K562 (cell line): ENCODE data around the gene CNIH4. TPM values are rescaled to one million over a fixed set of nuclear protein-coding genes. Genes with fewer than 3 reads are reported as not detected.

Source experiments
- ARID3B ChIP-seq: fragments of 250-450 bp; sonication (Bioruptor Pico); IDR thresholded peaks from 2 replicates; pipeline ENCODE4 v1.4.0; 2020; ENCODE audit warnings: borderline replicate concordance
- CEBPZ ChIP-seq: fragments of 150-350 bp; IDR thresholded peaks from 2 replicates; pipeline ENCODE4 v1.6.1; 2014; ENCODE audit warnings: low read depth, mild to moderate bottlenecking, low read length, borderline replicate concordance
- CREB1 ChIP-seq, 2 experiments: sonication (generic) in 1 of 2; formaldehyde crosslinking in 1 of 2; IDR thresholded peaks; 2 replicates each; pipeline versions ENCODE4 v1.6.1 to v1.8.0; 2012 to 2022; ENCODE audit warnings: inconsistent platforms in 1 of 2, mild to moderate bottlenecking in 1 of 2, missing genetic modification reagents in 1 of 2, moderate library complexity in 1 of 2
- FOSL1 ChIP-seq: fragments of 200-800 bp; sonication (Bioruptor generic); conservative IDR thresholded peaks from 2 replicates; pipeline ENCODE4 v1.6.1; 2016; ENCODE audit warnings: missing genetic modification characterization, missing compliant biosample characterization
- FOXA3 ChIP-seq, 2 experiments: fragments of 450-650 bp in 1 of 2; sonication (generic) in 1 of 2; formaldehyde crosslinking; IDR thresholded peaks in 1 of 2; conservative IDR thresholded peaks in 1 of 2; 2 replicates each; pipeline versions ENCODE4 v1.4.0 to v1.8.0; 2020 to 2022; ENCODE audit warnings: mild to moderate bottlenecking in 2 of 2, missing genetic modification reagents in 1 of 2
- HES1 ChIP-seq: fragments of 450-650 bp; IDR thresholded peaks from 2 replicates; pipeline ENCODE4 v1.6.1; 2016; ENCODE audit warnings: low read depth, mild to moderate bottlenecking, moderate library complexity
- NCOA6 ChIP-seq: fragments of 450-650 bp; IDR thresholded peaks from 2 replicates; pipeline ENCODE4 v1.6.1; 2017; ENCODE audit warnings: mild to moderate bottlenecking
- NFIC ChIP-seq: fragments of 450-650 bp; IDR thresholded peaks from 2 replicates; pipeline ENCODE4 v1.6.1; 2017; ENCODE audit warnings: mild to moderate bottlenecking, inconsistent platforms
- POLR2B ChIP-seq: fragments of 450-650 bp; IDR thresholded peaks from 2 replicates; pipeline ENCODE4 v1.6.1; 2018; ENCODE audit warnings: low read depth; ENCODE audit not compliant: partially characterized antibody
- RBFOX2 ChIP-seq: fragments of 200-400 bp; formaldehyde crosslinking; IDR thresholded peaks from 2 replicates; pipeline ENCODE4 v1.6.1; 2017; ENCODE audit warnings: low read depth, mild to moderate bottlenecking, low read length, moderate library complexity
- RFX1 ChIP-seq: fragments of 450-650 bp; IDR thresholded peaks from 2 replicates; pipeline ENCODE4 v1.6.1; 2016; ENCODE audit warnings: mild to moderate bottlenecking, moderate library complexity
- SRF ChIP-seq, 2 experiments: fragments of 250-450, 450-650 bp in 1 of 2; sonication (Bioruptor Pico) in 1 of 2; sonication (generic) in 1 of 2; formaldehyde crosslinking; IDR thresholded peaks; 2 replicates each; pipeline versions ENCODE4 v1.5.0 to v1.5.1; 2020 to 2022; ENCODE audit warnings: mild to moderate bottlenecking in 1 of 2, missing genetic modification reagents in 1 of 2
- TAF9B ChIP-seq: fragments of 450-650 bp; IDR thresholded peaks from 2 replicates; pipeline ENCODE4 v1.6.1; 2018; ENCODE audit warnings: mild to moderate bottlenecking; ENCODE audit not compliant: partially characterized antibody
- USF2 ChIP-seq: sonication (generic); formaldehyde crosslinking; IDR thresholded peaks from 2 replicates; pipeline ENCODE4 v1.5.0; 2020; ENCODE audit warnings: missing genetic modification reagents
- ZNF444 ChIP-seq: fragments of 250-450 bp; sonication (Bioruptor Pico); IDR thresholded peaks from 2 replicates; pipeline ENCODE4 v1.4.0; 2020; ENCODE audit warnings: mild to moderate bottlenecking, moderate library complexity
- polyA plus RNA-seq, 8 experiments: library from polyadenylated mRNA; depleted of rRNA in 4 of 8; stranded (reverse) in 5 of 8; unstranded in 3 of 8; fragments of >200 nt; fragmentation: Nextera tagmentation in 2 of 8; fragmentation: Illumina TruSeq in 1 of 8; extraction: Ambion mirVana in 2 of 8; extraction: Trizol in 1 of 8; gene quantifications; 2 replicates each; pipeline versions ENCODE4 v1.2.1 to v1.2.3, GENCODE V29; 2011 to 2014; ENCODE audit warnings: inconsistent platforms in 1 of 8, missing spikeins in 1 of 8
- total RNA-seq, 7 experiments: library from RNA; depleted of rRNA in 6 of 7; stranded (reverse); fragments of >200 nt in 6 of 7; fragmentation: Illumina TruSeq in 2 of 7; extraction: Trizol in 2 of 7; gene quantifications; 2 replicates each; pipeline versions ENCODE4 v1.2.1 to v1.2.3, GENCODE V29; 2011 to 2021; ENCODE audit warnings: low replicate concordance in 1 of 7
- TF ChIP-seq, protein P1 (sequence below): sonication (generic); formaldehyde crosslinking; IDR thresholded peaks from 2 replicates; pipeline ENCODE4 v1.8.0; 2022; ENCODE audit warnings: mild to moderate bottlenecking, missing genetic modification reagents

Gene CNIH4
- total and polyA plus RNA-seq, 9 of the 15 experiments (the other 6 are each of a cell fraction or from before 2014, with no cell fraction given) = 41.3 to 266 (median 61.1) TPM

GRCh38 chr1:224356685-224357625, at the start of gene CNIH4 (continued):
- TF ChIP-seq CREB1 (IDR thresholded peaks at IDR 0.05) (peak; percentile 72), CREB1 (CRISPR knock-in tag; IDR thresholded peaks at IDR 0.05) (no peak; the same call in 1 of the 2 replicates), TAF9B (no peak), USF2 (CRISPR knock-in tag) (0 out of 2 replicates have a peak, but pooled peaks have one; percentile 1), ARID3B (CRISPR knock-in tag) (no peak), RFX1 (no peak; the same call in 1 of the 2 replicates), POLR2B (peak; percentile 69), HES1 (no peak), NFIC (peak; percentile 41), NCOA6 (peak; percentile 77; the same call in 1 of the 2 replicates), CEBPZ (no peak), ZNF444 (no peak), RBFOX2 (peak; percentile 89), FOXA3 (CRISPR knock-in tag; conservative IDR thresholded peaks at IDR 0.05 in 1 of 2, IDR thresholded peaks at IDR 0.05 in 1 of 2) (peak in 1 of 2 experiments; percentile 3; a peak in 1 of 4 replicates), SRF (CRISPR knock-in tag; IDR thresholded peaks at IDR 0.05) (peak in 1 of 2 experiments; percentile 64; a peak in 2 of 4 replicates), FOSL1 (tag) (peak; percentile 81)
- TF ChIP-seq, protein P1, sequence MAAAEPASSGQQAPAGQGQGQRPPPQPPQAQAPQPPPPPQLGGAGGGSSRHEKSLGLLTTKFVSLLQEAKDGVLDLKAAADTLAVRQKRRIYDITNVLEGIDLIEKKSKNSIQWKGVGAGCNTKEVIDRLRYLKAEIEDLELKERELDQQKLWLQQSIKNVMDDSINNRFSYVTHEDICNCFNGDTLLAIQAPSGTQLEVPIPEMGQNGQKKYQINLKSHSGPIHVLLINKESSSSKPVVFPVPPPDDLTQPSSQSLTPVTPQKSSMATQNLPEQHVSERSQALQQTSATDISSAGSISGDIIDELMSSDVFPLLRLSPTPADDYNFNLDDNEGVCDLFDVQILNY (CRISPR knock-in tag) = peak; percentile 85; the same call in 1 of the 2 replicates
